ENCODE measurements around the gene DNAAF2.
"Not testable (repeated sequence)": the region's sequence is repeated elsewhere in the genome, so short reads cannot be mapped to it uniquely, and the experiment has no call there.

The DNAAF2 gene

GRCh38 chr14:49589387-49589786 is 45.7 kb downstream of the DNAAF2 start:
- Histone ChIP-seq H3K79me2 (ENCODE audit: control insufficient read depth, insufficient read depth, low read length, poor library complexity) (peaks cover 11% of the 10 kb centered on the region), H4K8ac (ENCODE audit: low read depth, low read length) (no peak overlapping the region), H3K9me3 (ENCODE audit: insufficient read depth, low read depth, low read length) (no peaks in the 10 kb centered on the region), H3K4ac (ENCODE audit: low read depth, low read length) (no peak overlapping the region), H2BK12ac (ENCODE audit: low read length) (no peak overlapping the region), H3K79me1 (ENCODE audit: low read length) (peaks cover 7% of the 10 kb centered on the region), H2BK120ac (ENCODE audit: insufficient read depth, low read length, poor library complexity) (no peak overlapping the region), H4K91ac (ENCODE audit: low read depth, low read length) (no peak overlapping the region), H2AFZ (ENCODE audit: insufficient read depth, low read length, poor library complexity) (no peak overlapping the region), H2AK5ac (ENCODE audit: low read length) (no peak overlapping the region), H3K4me3 (ENCODE audit: low read depth, low read length) (no peak overlapping the region), H3K4me1 (ENCODE audit: control insufficient read depth in 1 of 2, insufficient read depth in 2 of 2, low read length in 2 of 2) (peaks cover 0 to 2% of the 10 kb centered on the region in 2 experiments), H3K36me3 (ENCODE audit: control insufficient read depth in 1 of 2, insufficient read depth in 2 of 2, low read length in 2 of 2) (peaks cover 1 to 2% of the 10 kb centered on the region in 2 experiments), H3K27ac (ENCODE audit: low read depth, low read length) (no peak overlapping the region), H3K27me3 (ENCODE audit: insufficient read depth, low read length) (no peaks in the 10 kb centered on the region), H3K23ac (ENCODE audit: low read length) (no peak overlapping the region), H4K12ac (ENCODE audit: low read depth, low read length) (no peak overlapping the region), H3K14ac (ENCODE audit: low read length) (no peak overlapping the region), H3K4me2 (ENCODE audit: low read length) (no peak overlapping the region), H3K9ac (ENCODE audit: low read length) (no peak overlapping the region), H2BK5ac (ENCODE audit: low read depth, low read length, poor library complexity) (no peak overlapping the region), H3K18ac (ENCODE audit: low read length) (no peak overlapping the region)
- no peak for DNase-seq
- WGBS (ENCODE audit: extremely low coverage, insufficient coverage, insufficient read length): no CpG with 5 or more reads among the region's 3 CpGs

GRCh38 chr14:49586673-49587460 is 48.2 kb downstream of the DNAAF2 start:
- Histone ChIP-seq H3K14ac (ENCODE audit: low read length) (no peak overlapping the region), H3K27me3 (ENCODE audit: insufficient read depth, low read length) (no peaks in the 10 kb centered on the region), H2BK12ac (ENCODE audit: low read length) (no peak overlapping the region), H2AFZ (ENCODE audit: insufficient read depth, low read length, poor library complexity) (no peak overlapping the region), H2BK120ac (ENCODE audit: insufficient read depth, low read length, poor library complexity) (no peak overlapping the region), H3K18ac (ENCODE audit: low read length) (no peak overlapping the region), H4K12ac (ENCODE audit: low read depth, low read length) (no peak overlapping the region), H3K4me1 (ENCODE audit: control insufficient read depth in 1 of 2, insufficient read depth in 2 of 2, low read length in 2 of 2) (peaks cover 0 to 7% of the 10 kb centered on the region in 2 experiments), H3K79me1 (ENCODE audit: low read length) (peaks cover 7% of the 10 kb centered on the region), H3K4me3 (ENCODE audit: low read depth, low read length) (no peak overlapping the region), H3K9me3 (ENCODE audit: insufficient read depth, low read depth, low read length) (no peaks in the 10 kb centered on the region), H3K4ac (ENCODE audit: low read depth, low read length) (no peak overlapping the region), H3K27ac (ENCODE audit: low read depth, low read length) (no peak overlapping the region), H3K23ac (ENCODE audit: low read length) (no peak overlapping the region), H3K9ac (ENCODE audit: low read length) (no peak overlapping the region), H2AK5ac (ENCODE audit: low read length) (no peak overlapping the region), H3K36me3 (ENCODE audit: control insufficient read depth in 1 of 2, insufficient read depth in 2 of 2, low read length in 2 of 2) (peaks cover 14 to 17% of the 10 kb centered on the region in 2 experiments), H3K79me2 (ENCODE audit: control insufficient read depth, insufficient read depth, low read length, poor library complexity) (peaks cover 16% of the 10 kb centered on the region), H2BK5ac (ENCODE audit: low read depth, low read length, poor library complexity) (no peak overlapping the region), H4K8ac (ENCODE audit: low read depth, low read length) (no peak overlapping the region), H3K4me2 (ENCODE audit: low read length) (no peak overlapping the region), H4K91ac (ENCODE audit: low read depth, low read length) (no peak overlapping the region)
- DNase-seq: peak; percentile 25 to 96
- WGBS (ENCODE audit: extremely low coverage, insufficient coverage, insufficient read length): no CpG with 5 or more reads among the region's 21 CpGs

DNA sequence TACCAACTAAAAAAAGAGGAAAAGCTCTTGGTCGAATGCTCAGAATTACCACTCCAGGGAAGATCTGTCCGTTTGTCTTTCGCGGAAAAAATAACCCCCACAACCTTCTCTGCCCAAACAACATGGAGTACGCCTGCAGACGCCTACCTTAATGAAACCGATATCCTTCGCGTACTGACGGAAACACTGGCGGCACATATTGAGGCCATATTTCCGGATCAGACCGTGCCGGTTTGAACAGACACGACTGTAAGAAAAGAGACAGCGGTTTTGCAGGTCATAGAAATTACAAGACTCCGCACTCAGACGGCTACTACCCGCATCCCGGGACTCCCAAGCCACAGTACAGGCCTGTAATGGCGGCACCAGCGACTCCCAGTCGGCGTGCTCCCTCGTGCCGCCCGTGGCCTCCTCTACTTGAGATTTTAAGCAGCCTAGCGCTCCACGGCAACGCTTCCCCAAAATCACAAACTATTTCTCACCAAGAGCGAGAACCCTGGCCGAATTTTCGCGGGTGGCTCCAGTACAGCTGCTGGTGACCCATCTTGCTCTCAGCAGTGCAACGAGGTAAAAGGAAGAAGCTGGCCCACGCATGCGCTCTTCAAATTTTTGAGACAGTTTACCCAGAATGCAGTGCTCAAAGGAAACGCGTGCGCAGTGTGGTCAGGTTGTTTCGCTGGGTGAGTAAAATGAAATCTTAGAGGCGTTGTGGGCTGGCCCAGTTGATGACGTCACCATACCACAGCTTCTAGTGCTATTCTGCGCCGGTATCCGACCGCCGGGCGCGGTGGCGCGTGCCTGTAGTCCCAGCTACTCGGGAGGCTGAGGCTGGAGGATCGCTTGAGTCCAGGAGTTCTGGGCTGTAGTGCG is 49.0 kb downstream of the DNAAF2 start, which contains the start of gene RPS29:
Gene RPS29, minus strand, starts transcription at position 578 of the 870 bp plus-strand sequence. Its CDS starts 34 bp downstream, at position 544.
- Histone ChIP-seq H3K27ac (ENCODE audit: low read depth, low read length) (peak within 1 kb of the TSS; percentile 76), H4K8ac (ENCODE audit: low read depth, low read length) (peak within 1 kb of the TSS; percentile 89), H3K23ac (ENCODE audit: low read length) (peak within 1 kb of the TSS; percentile 85), H3K9ac (ENCODE audit: low read length) (peak within 1 kb of the TSS; percentile 100), H3K4me2 (ENCODE audit: low read length) (peak within 1 kb of the TSS; percentile 56), H3K9me3 (ENCODE audit: insufficient read depth, low read depth, low read length) (no peaks in the 10 kb centered on the region), H3K27me3 (ENCODE audit: insufficient read depth, low read length) (no peaks in the 10 kb centered on the region), H4K12ac (ENCODE audit: low read depth, low read length) (peak within 1 kb of the TSS; percentile 76), H3K18ac (ENCODE audit: low read length) (peak within 1 kb of the TSS; percentile 87), H2AFZ (ENCODE audit: insufficient read depth, low read length, poor library complexity) (peak within 1 kb of the TSS; percentile 30), H3K79me2 (ENCODE audit: control insufficient read depth, insufficient read depth, low read length, poor library complexity) (peaks cover 16% of the 10 kb centered on the region), H4K91ac (ENCODE audit: low read depth, low read length) (peak within 1 kb of the TSS; percentile 92), H2BK5ac (ENCODE audit: low read depth, low read length, poor library complexity) (peak within 1 kb of the TSS; percentile 89), H3K79me1 (ENCODE audit: low read length) (peaks cover 7% of the 10 kb centered on the region), H2AK5ac (ENCODE audit: low read length) (peak within 1 kb of the TSS; percentile 67), H2BK120ac (ENCODE audit: insufficient read depth, low read length, poor library complexity) (peak within 1 kb of the TSS; percentile 87), H3K4me1 (ENCODE audit: control insufficient read depth in 1 of 2, insufficient read depth in 2 of 2, low read length in 2 of 2) (peaks cover 0 to 7% of the 10 kb centered on the region in 2 experiments), H3K14ac (ENCODE audit: low read length) (peak within 1 kb of the TSS; percentile 86), H2BK12ac (ENCODE audit: low read length) (no peak within 1 kb of the TSS), H3K36me3 (ENCODE audit: control insufficient read depth in 1 of 2, insufficient read depth in 2 of 2, low read length in 2 of 2) (peaks cover 14 to 17% of the 10 kb centered on the region in 2 experiments), H3K4me3 (ENCODE audit: low read depth, low read length) (peak within 1 kb of the TSS; percentile 98), H3K4ac (ENCODE audit: low read depth, low read length) (peak within 1 kb of the TSS; percentile 100)
- no CpG with 5 or more reads among the region's 55 CpGs for WGBS (ENCODE audit: extremely low coverage, insufficient coverage, insufficient read length)
- DNase-seq: peak; percentile 100

DNA sequence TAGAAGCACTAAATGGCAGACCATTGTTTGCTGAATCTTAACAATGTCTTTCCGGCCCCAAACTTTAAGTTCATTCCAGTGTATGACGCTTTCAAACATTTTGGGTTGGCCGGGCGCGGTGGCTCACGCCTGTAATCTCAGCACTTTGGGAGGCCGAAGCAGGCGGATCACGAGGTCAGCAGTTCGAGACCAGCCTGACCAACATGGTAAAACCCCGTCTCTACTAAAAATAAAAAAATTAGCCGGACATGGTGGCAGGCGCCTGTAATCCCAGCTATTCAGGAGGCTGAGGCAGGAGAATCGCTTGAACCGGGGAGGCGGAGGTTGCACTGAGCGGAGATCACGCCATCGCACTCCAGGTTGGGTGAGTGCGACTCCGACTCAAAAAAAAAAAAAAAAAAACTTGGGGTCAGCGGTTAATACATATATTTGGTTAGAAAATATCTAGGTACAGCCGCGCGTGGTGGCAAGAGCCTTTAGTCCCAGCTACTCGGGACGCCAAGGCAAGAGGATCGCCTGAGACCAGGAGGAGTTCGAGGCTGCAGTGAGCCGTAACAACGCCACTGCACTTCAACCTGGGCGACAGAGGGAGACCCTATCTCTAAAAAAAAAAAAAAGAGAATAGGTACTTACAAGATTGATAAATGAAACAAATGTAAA is 49.9 kb downstream of the DNAAF2 start:
- H3K79me2 ChIP-seq (ENCODE audit: control insufficient read depth, insufficient read depth, low read length, poor library complexity): peaks cover 16% of the 10 kb centered on the region
- peaks cover 14 to 17% of the 10 kb centered on the region in 2 experiments for H3K36me3 ChIP-seq (ENCODE audit: control insufficient read depth in 1 of 2, insufficient read depth in 2 of 2, low read length in 2 of 2)
- WGBS (ENCODE audit: extremely low coverage, insufficient coverage, insufficient read length): no CpG with 5 or more reads among the region's 32 CpGs
- H4K91ac ChIP-seq (ENCODE audit: low read depth, low read length); H3K9me3 ChIP-seq (ENCODE audit: insufficient read depth, low read depth, low read length); H3K27ac ChIP-seq (ENCODE audit: low read depth, low read length); H2BK5ac ChIP-seq (ENCODE audit: low read depth, low read length, poor library complexity); H3K4me1 ChIP-seq (ENCODE audit: control insufficient read depth in 1 of 2, insufficient read depth in 2 of 2, low read length in 2 of 2); H2AK5ac ChIP-seq (ENCODE audit: low read length); H2AFZ ChIP-seq (ENCODE audit: insufficient read depth, low read length, poor library complexity); H2BK12ac ChIP-seq (ENCODE audit: low read length); H3K23ac ChIP-seq (ENCODE audit: low read length); H3K27me3 ChIP-seq (ENCODE audit: insufficient read depth, low read length); H3K14ac ChIP-seq (ENCODE audit: low read length); H3K18ac ChIP-seq (ENCODE audit: low read length); H3K79me1 ChIP-seq (ENCODE audit: low read length): not testable (repeated sequence)
- peak overlapping the region; percentile 36 for H4K12ac ChIP-seq (ENCODE audit: low read depth, low read length)
- DNase-seq: peak in 1 of 2 donors; percentile 24
- H4K8ac ChIP-seq (ENCODE audit: low read depth, low read length): peak overlapping the region; percentile 77
- H3K4me3 ChIP-seq (ENCODE audit: low read depth, low read length): peak overlapping the region; percentile 78
- H3K4ac ChIP-seq (ENCODE audit: low read depth, low read length): peak overlapping the region; percentile 100
- H2BK120ac ChIP-seq (ENCODE audit: insufficient read depth, low read length, poor library complexity): peak overlapping the region; percentile 56
- peak overlapping the region; percentile 71 for H3K9ac ChIP-seq (ENCODE audit: low read length)
- peak overlapping the region; percentile 56 for H3K4me2 ChIP-seq (ENCODE audit: low read length)
